PC-3 (cell line): Measurements from ENCODE around the gene MACROD2. TPM values are rescaled to one million over a fixed set of nuclear protein-coding genes. Genes with fewer than 3 reads are reported as not detected.
A peak's percentile ranks its signal among the peaks of the same experiment; 100 is the strongest.

Source experiments
- ATAC-seq: fragments of 200-7000 bp; cut with Tn5 transposase; 2 replicates; pipeline ENCODE4 v1.9.1; 2020; ENCODE audit warnings: mild to moderate bottlenecking, moderate library complexity
- BruUV-seq: library from RNA; stranded (reverse); fragments of 400-500 nt; replicated peaks from 2 replicates; lab custom pipeline; 2021; lab: Mats Ljungman, UMichigan
- CTCF ChIA-PET: fragments of 300-600 bp; sonication (Branson Sonifier 250); formaldehyde crosslinking; loops from one replicate; lab custom pipeline; 2022; ENCODE audit warnings: antibody characterized with exemption; lab: Charles Lee
- POLR2A ChIA-PET: fragments of 300-600 bp; sonication (Branson Sonifier 250); formaldehyde crosslinking; loops from one replicate; lab custom pipeline; 2022; ENCODE audit warnings: antibody characterized with exemption; ENCODE audit not compliant: unreplicated experiment; lab: Charles Lee
- DNase-seq: peaks from one replicate; pipeline ENCODE4 v3.0.0-alpha.2; 2015
- H2AFZ ChIP-seq: fragments of 300-600 bp; sonication (generic); 2 replicates; pipeline ENCODE4 v1.6.0; 2016; ENCODE audit warnings: antibody characterized with exemption, low read length
- H3F3A ChIP-seq: fragments of 300-600 bp; sonication (generic); one replicate; pipeline ENCODE4 v1.6.0; 2017; ENCODE audit warnings: antibody characterized with exemption, low read length, control low read depth, mild to moderate bottlenecking; ENCODE audit not compliant: unreplicated experiment
- H3K27ac ChIP-seq: fragments of 300-600 bp; sonication (generic); 2 replicates; pipeline ENCODE4 v1.5.1; 2016; ENCODE audit warnings: mild to moderate bottlenecking, low read length
- H3K27me3 ChIP-seq: fragments of 300-600 bp; sonication (generic); 2 replicates; pipeline ENCODE4 v1.6.1; 2016; ENCODE audit warnings: low read length, mixed read lengths
- H3K36me3 ChIP-seq: fragments of 300-600 bp; sonication (generic); 2 replicates; pipeline ENCODE4 v1.6.1; 2016; ENCODE audit warnings: low read depth, mixed run types, low read length, mixed read lengths
- H3K4me1 ChIP-seq: fragments of 300-600 bp; sonication (generic); 2 replicates; pipeline ENCODE4 v1.5.1; 2016; ENCODE audit warnings: low read length; ENCODE audit not compliant: insufficient read depth
- H3K4me2 ChIP-seq: fragments of 300-600 bp; sonication (generic); 2 replicates; pipeline ENCODE4 v1.6.0; 2016; ENCODE audit warnings: low read length
- H3K4me3 ChIP-seq: fragments of 300-600 bp; sonication (generic); 2 replicates; pipeline ENCODE4 v1.5.1; 2016; ENCODE audit warnings: mild to moderate bottlenecking, low read length, mixed read lengths
- H3K79me2 ChIP-seq: fragments of 300-600 bp; sonication (generic); 2 replicates; pipeline ENCODE4 v1.6.1; 2017; ENCODE audit warnings: low read length, mixed read lengths
- H3K9ac ChIP-seq: fragments of 300-600 bp; sonication (generic); 2 replicates; pipeline ENCODE4 v1.6.0; 2016; ENCODE audit warnings: mild to moderate bottlenecking, low read length
- H3K9me2 ChIP-seq: fragments of 300-600 bp; sonication (generic); replicated peaks from 2 replicates; pipeline ENCODE4 v1.6.1; 2016; ENCODE audit warnings: mixed run types, low read length, mixed read lengths
- H3K9me3 ChIP-seq: fragments of 300-600 bp; sonication (generic); 2 replicates; pipeline ENCODE4 v1.6.1; 2016; ENCODE audit warnings: low read length, mixed read lengths
- H4K20me1 ChIP-seq: fragments of 300-600 bp; sonication (generic); 2 replicates; pipeline ENCODE4 v1.6.1; 2016; ENCODE audit warnings: low read length, mixed read lengths
- CTCF ChIP-seq: fragments of 300-600 bp; sonication (generic); conservative IDR thresholded peaks from 2 replicates; pipeline ENCODE4 v1.5.1; 2017; ENCODE audit warnings: antibody characterized with exemption, low read depth, mild to moderate bottlenecking, low read length
- EZH2 ChIP-seq: fragments of 300-600 bp; sonication (generic); IDR thresholded peaks from one replicate; pipeline ENCODE4 v1.6.1; 2017; ENCODE audit warnings: antibody characterized with exemption, mild to moderate bottlenecking, low read length; ENCODE audit not compliant: unreplicated experiment
- EZH2phosphoT487 ChIP-seq: fragments of 300-600 bp; sonication (generic); IDR thresholded peaks from 2 replicates; pipeline ENCODE4 v1.6.1; 2018; ENCODE audit warnings: mild to moderate bottlenecking, antibody characterized with exemption, low read length, borderline replicate concordance
- intact Hi-C: fragments of 100-400 bp; cut with micrococcal nuclease; formaldehyde crosslinking; loops from 2 replicates; pipeline ENCODE4 v1.9.0; 2023
- total RNA-seq: library from RNA; depleted of rRNA; stranded (reverse); fragments of >200 nt; gene quantifications from 2 replicates; pipeline ENCODE4 v1.2.3, GENCODE V29; 2014

Gene MACROD2
- total RNA-seq, 1 experiment from 2014 or later: 3.1 TPM

DNA sequence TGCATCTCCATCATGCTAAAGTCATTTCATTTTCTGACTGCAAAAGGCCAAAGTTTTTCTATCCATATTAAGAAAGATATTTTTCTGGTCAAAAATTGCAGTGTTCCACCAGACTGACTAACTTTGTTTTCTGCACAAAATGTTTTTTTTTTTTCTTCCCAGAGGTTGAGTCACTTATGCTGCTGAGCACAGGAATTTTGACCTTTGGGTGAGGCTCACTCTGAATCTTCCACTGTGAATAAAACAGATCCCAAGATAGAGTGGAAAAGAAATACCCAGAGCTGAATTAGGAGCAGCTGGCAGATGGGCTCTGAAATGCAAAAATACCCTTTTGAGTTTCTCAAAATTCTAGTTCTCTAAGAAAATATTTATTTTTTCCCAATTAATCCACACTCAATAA lies 1581.1 kb downstream of the MACROD2 start:
- intact Hi-C loops: no loop called here
- Histone ChIP-seq H3K4me1 (peaks cover 12% of the 10 kb centered on the region), H3K9ac (no peak overlapping the region), H3K9me2 (no peaks in the 10 kb centered on the region), H3K4me3 (no peak overlapping the region), H3K36me3 (no peaks in the 10 kb centered on the region), H3K27ac (no peak overlapping the region), H3F3A (no peaks in the 10 kb centered on the region), H4K20me1 (no peaks in the 10 kb centered on the region), H3K27me3 (no peaks in the 10 kb centered on the region), H3K79me2 (no peaks in the 10 kb centered on the region), H3K4me2 (no peak overlapping the region), H2AFZ (no peak overlapping the region), H3K9me3 (no peaks in the 10 kb centered on the region)
- CTCF ChIA-PET: no interaction called here
- DNase-seq (no peak), ATAC-seq (no peak)
- TF ChIP-seq EZH2phosphoT487 (no peak), EZH2 (no peak), CTCF (no peak)
- POLR2A ChIA-PET: no interaction called here
- no TSS peak for BruUV-seq

- BruUV-seq: no TSS peak
- Histone ChIP-seq H3K36me3 (no peaks in the 10 kb centered on the region), H3K9me3 (no peaks in the 10 kb centered on the region), H3K4me1 (peaks cover 22% of the 10 kb centered on the region), H3K27ac (no peak overlapping the region), H3K9ac (no peak overlapping the region), H3K27me3 (no peaks in the 10 kb centered on the region), H4K20me1 (no peaks in the 10 kb centered on the region), H3K4me3 (no peak overlapping the region), H3F3A (no peaks in the 10 kb centered on the region), H3K4me2 (peak overlapping the region; percentile 24), H3K9me2 (no peaks in the 10 kb centered on the region), H3K79me2 (no peaks in the 10 kb centered on the region), H2AFZ (peak overlapping the region; percentile 19; the same call in 1 of the 2 replicates)
- DNase-seq (peak; percentile 77), ATAC-seq (peak; percentile 83)
- ChIA-PET CTCF (no interaction called here), POLR2A (no interaction called here)
- intact Hi-C loops: no loop called here
- TF ChIP-seq EZH2phosphoT487 (no peak), CTCF (no peak), EZH2 (no peak)
Observed at GRCh38 chr20:15578113-15578512, 1582.8 kb downstream of the MACROD2 start.

- H3K27me3 ChIP-seq: no peaks in the 10 kb centered on the region
Observed at GRCh38 chr20:15579688-15580087, 1584.4 kb downstream of the MACROD2 start.

More at GRCh38 chr20:15579688-15580087, 1584.4 kb downstream of the MACROD2 start:
- intact Hi-C loops: no loop called here
- H3K36me3 ChIP-seq: no peaks in the 10 kb centered on the region
- POLR2A ChIA-PET: no interaction called here
- no peaks in the 10 kb centered on the region for H3K9me2 ChIP-seq
- H3K79me2 ChIP-seq: no peaks in the 10 kb centered on the region
- no peak overlapping the region for H2AFZ ChIP-seq
- H3K27ac ChIP-seq: no peak overlapping the region
- H3K9me3 ChIP-seq: no peaks in the 10 kb centered on the region
- no peak for TF ChIP-seq EZH2
- TF ChIP-seq EZH2phosphoT487: no peak
- no peak for TF ChIP-seq CTCF
- H3K4me3 ChIP-seq: no peak overlapping the region
- H4K20me1 ChIP-seq: no peaks in the 10 kb centered on the region
- no peak overlapping the region for H3K9ac ChIP-seq
- no peak for DNase-seq
- H3F3A ChIP-seq: no peaks in the 10 kb centered on the region
- peaks cover 22% of the 10 kb centered on the region for H3K4me1 ChIP-seq
- CTCF ChIA-PET: no interaction called here
- no peak for ATAC-seq
- BruUV-seq: no TSS peak
- no peak overlapping the region for H3K4me2 ChIP-seq
